Measurements from ENCODE around the gene GTPBP1. TPM values are rescaled to one million over a fixed set of nuclear protein-coding genes. Genes with fewer than 3 reads are reported as not detected.
A peak's percentile ranks its signal among the peaks of the same experiment; 100 is the strongest.

The GTPBP1 gene
- total RNA-seq, 2 experiments from 2014 or later = 71.8 to 73.9 TPM

GRCh38 chr22:38694049-38694448 lies 11.7 kb upstream of the GTPBP1 start:
- ChIA-PET POLR2A (no interaction called here), CTCF (no interaction called here)
- Mint-ChIP-seq H3K36me3 (ENCODE audit: low read depth) (peaks cover 57% of the 10 kb centered on the region), H3K27ac (no peak overlapping the region), H3K4me1 (ENCODE audit: low read depth) (peaks cover 39% of the 10 kb centered on the region), H3K27me3 (ENCODE audit: low read depth) (no peaks in the 10 kb centered on the region), H3K9me3 (ENCODE audit: insufficient read depth) (no peaks in the 10 kb centered on the region), H3K4me3 (no peak overlapping the region)
- DNase-seq = no peak
- no peak for ATAC-seq

GRCh38 chr22:38694940-38695339 lies 10.8 kb upstream of the GTPBP1 start:
- Mint-ChIP-seq H3K27me3 (ENCODE audit: low read depth) (no peaks in the 10 kb centered on the region), H3K36me3 (ENCODE audit: low read depth) (peaks cover 58% of the 10 kb centered on the region), H3K4me1 (ENCODE audit: low read depth) (peaks cover 48% of the 10 kb centered on the region), H3K9me3 (ENCODE audit: insufficient read depth) (no peaks in the 10 kb centered on the region), H3K4me3 (no peak overlapping the region), H3K27ac (no peak overlapping the region)
- ChIA-PET CTCF (interaction anchor here (2.4 to 6.3 kb wide), 2 partner anchors 11 to 13 kb away, joined by 7 to 36 read pairs; partner anchors contain the start of genes GTPBP1 and TOMM22), POLR2A (interaction anchor here (6.3 kb wide), 1 partner anchor 12 kb away, joined by 67 read pairs; the partner anchor contains the start of gene TOMM22)
- DNase-seq (no peak), ATAC-seq (no peak)

- H3K36me3 Mint-ChIP-seq (ENCODE audit: low read depth) = peaks cover 54% of the 10 kb centered on the region
- H3K27ac Mint-ChIP-seq = peak overlapping the region; percentile 84
- no peaks in the 10 kb centered on the region for H3K9me3 Mint-ChIP-seq (ENCODE audit: insufficient read depth)
- H3K4me3 Mint-ChIP-seq = peak overlapping the region; percentile 92
- peaks cover 54% of the 10 kb centered on the region for H3K4me1 Mint-ChIP-seq (ENCODE audit: low read depth)
- POLR2A ChIA-PET = interaction anchor here (1.5 to 6.3 kb wide), 3 partner anchors 10 to 55 kb away, joined by 3 to 67 read pairs (median 3); partner anchors contain the start of gene TOMM22
- CTCF ChIA-PET = interaction anchor here (0.9 to 6.3 kb wide), 5 partner anchors 9 to 69 kb away, joined by 3 to 36 read pairs (median 7); partner anchors contain the start of genes GTPBP1 and TOMM22
- H3K27me3 Mint-ChIP-seq (ENCODE audit: low read depth) = no peaks in the 10 kb centered on the region
- DNase-seq = peak; percentile 44
- no peak for ATAC-seq
These were observed 8.9 kb upstream of the GTPBP1 start for GRCh38 chr22:38696606-38697424.

- no peaks in the 10 kb centered on the region for H3K9me3 Mint-ChIP-seq (ENCODE audit: insufficient read depth)
- H3K27me3 Mint-ChIP-seq (ENCODE audit: low read depth) = no peaks in the 10 kb centered on the region
- H3K36me3 Mint-ChIP-seq (ENCODE audit: low read depth) = peaks cover 53% of the 10 kb centered on the region
- H3K4me1 Mint-ChIP-seq (ENCODE audit: low read depth) = peaks cover 55% of the 10 kb centered on the region
- ChIA-PET CTCF (interaction anchor here (0.9 to 6.3 kb wide), 7 partner anchors 8 to 207 kb away, joined by 3 to 36 read pairs (median 3); partner anchors contain the start of genes GTPBP1 and TOMM22), POLR2A (interaction anchor here (0.8 to 6.3 kb wide), 3 partner anchors 9 to 38 kb away, joined by 3 to 67 read pairs (median 3); partner anchors contain the start of gene TOMM22)
- H3K4me3 Mint-ChIP-seq = peak overlapping the region; percentile 92
- ATAC-seq = no peak
- peak overlapping the region; percentile 84 for H3K27ac Mint-ChIP-seq
- DNase-seq = no peak
These were observed 8.2 kb upstream of the GTPBP1 start for GRCh38 chr22:38697425-38698089.

GRCh38 chr22:38698407-38699094 lies 7.2 kb upstream of the GTPBP1 start:
- peaks cover 48% of the 10 kb centered on the region for H3K36me3 Mint-ChIP-seq (ENCODE audit: low read depth)

GRCh38 chr22:38699143-38699542 lies 6.6 kb upstream of the GTPBP1 start:
- POLR2A ChIA-PET = interaction anchor here (0.7 to 6.3 kb wide), 4 partner anchors 16 to 221 kb away, joined by 3 to 67 read pairs (median 4); partner anchors contain the start of genes CBY1 and TOMM22
- Mint-ChIP-seq H3K27ac (peak overlapping the region; percentile 97), H3K4me3 (peak overlapping the region; percentile 92), H3K27me3 (ENCODE audit: low read depth) (no peaks in the 10 kb centered on the region), H3K36me3 (ENCODE audit: low read depth) (peaks cover 47% of the 10 kb centered on the region), H3K9me3 (ENCODE audit: insufficient read depth) (no peaks in the 10 kb centered on the region), H3K4me1 (ENCODE audit: low read depth) (peaks cover 58% of the 10 kb centered on the region)
- CTCF ChIA-PET = interaction anchor here (1.0 to 6.3 kb wide), 6 partner anchors 8 to 647 kb away, joined by 3 to 36 read pairs (median 4); partner anchors contain the start of gene TOMM22
- DNase-seq (no peak), ATAC-seq (no peak)

More at GRCh38 chr22:38698407-38699094, 7.2 kb upstream of the GTPBP1 start:
- no peak for ATAC-seq
- H3K4me1 Mint-ChIP-seq (ENCODE audit: low read depth) = peaks cover 56% of the 10 kb centered on the region
- peak overlapping the region; percentile 97 for H3K27ac Mint-ChIP-seq
- ChIA-PET CTCF (interaction anchor here (1.0 to 6.3 kb wide), 7 partner anchors 8 to 646 kb away, joined by 3 to 36 read pairs (median 4); partner anchors contain the start of gene TOMM22), POLR2A (interaction anchor here (0.7 to 6.3 kb wide), 6 partner anchors 8 to 221 kb away, joined by 3 to 67 read pairs (median 3); partner anchors contain the start of genes CBY1 and TOMM22)
- H3K9me3 Mint-ChIP-seq (ENCODE audit: insufficient read depth) = no peaks in the 10 kb centered on the region
- DNase-seq = no peak
- no peaks in the 10 kb centered on the region for H3K27me3 Mint-ChIP-seq (ENCODE audit: low read depth)
- H3K4me3 Mint-ChIP-seq = peak overlapping the region; percentile 92

GRCh38 chr22:38699784-38700183 lies 6.0 kb upstream of the GTPBP1 start:
- Mint-ChIP-seq H3K9me3 (ENCODE audit: insufficient read depth) (no peaks in the 10 kb centered on the region), H3K4me1 (ENCODE audit: low read depth) (peaks cover 60% of the 10 kb centered on the region), H3K27me3 (ENCODE audit: low read depth) (no peaks in the 10 kb centered on the region), H3K4me3 (peak overlapping the region; percentile 92), H3K36me3 (ENCODE audit: low read depth) (peaks cover 43% of the 10 kb centered on the region), H3K27ac (peak overlapping the region; percentile 97)
- no peak for ATAC-seq
- ChIA-PET CTCF (interaction anchor here (1.3 to 6.3 kb wide), 4 partner anchors 18 to 647 kb away, joined by 4 to 36 read pairs (median 4); partner anchors contain the start of gene TOMM22), POLR2A (interaction anchor here (0.7 to 6.3 kb wide), 3 partner anchors 17 to 222 kb away, joined by 4 to 67 read pairs (median 4); partner anchors contain the start of gene TOMM22)
- DNase-seq = no peak

GRCh38 chr22:38700270-38700788 lies 5.4 kb upstream of the GTPBP1 start:
- Mint-ChIP-seq H3K4me1 (ENCODE audit: low read depth) (peaks cover 59% of the 10 kb centered on the region), H3K27ac (peak overlapping the region; percentile 97), H3K36me3 (ENCODE audit: low read depth) (peaks cover 37% of the 10 kb centered on the region), H3K4me3 (peak overlapping the region; percentile 92), H3K9me3 (ENCODE audit: insufficient read depth) (no peaks in the 10 kb centered on the region), H3K27me3 (ENCODE audit: low read depth) (no peaks in the 10 kb centered on the region)
- ATAC-seq (peak; percentile 28), DNase-seq (no peak)
- CTCF ChIA-PET = interaction anchor here (1.3 to 6.3 kb wide), 4 partner anchors 19 to 648 kb away, joined by 4 to 36 read pairs (median 4); partner anchors contain the start of gene TOMM22
- POLR2A ChIA-PET = interaction anchor here (1.1 to 6.3 kb wide), 2 partner anchors 17 to 50 kb away, joined by 3 to 67 read pairs; partner anchors contain the start of gene TOMM22

GRCh38 chr22:38700789-38701628 lies 4.7 kb upstream of the GTPBP1 start, which contains the start of gene JOSD1:
JOSD1 (minus strand) TSS chr22:38700943; CDS start chr22:38699987, 956 bp downstream.
- Mint-ChIP-seq H3K27ac (peak within 1 kb of the TSS; percentile 99), H3K4me1 (ENCODE audit: low read depth) (peaks cover 59% of the 10 kb centered on the region), H3K36me3 (ENCODE audit: low read depth) (peaks cover 37% of the 10 kb centered on the region), H3K4me3 (peak within 1 kb of the TSS; percentile 92), H3K9me3 (ENCODE audit: insufficient read depth) (no peaks in the 10 kb centered on the region), H3K27me3 (ENCODE audit: low read depth) (no peaks in the 10 kb centered on the region)
- ATAC-seq = peak; percentile 31
- peak; percentile 97 for DNase-seq
- POLR2A ChIA-PET = interaction anchor here (0.8 to 6.3 kb wide), 3 partner anchors 18 to 398 kb away, joined by 3 to 67 read pairs (median 3); partner anchors contain the start of gene TOMM22
- CTCF ChIA-PET = interaction anchor here (6.3 kb wide), 1 partner anchor 19 kb away, joined by 36 read pairs; the partner anchor contains the start of gene TOMM22

Data from activated CD8-positive, alpha-beta T cell treated with anti-CD3 and anti-CD28 coated beads, Interleukin-2, amount 10 ng/mL, durations not matched to agents 7 days and 5 days (primary cell).